GM12878 (cell line): ENCODE data around the gene PHC2. TPM values are rescaled to one million over a fixed set of nuclear protein-coding genes. Genes with fewer than 3 reads are reported as not detected.

Experiments used
- ATAC-seq: fragments of 200-7000 bp; cut with Tn5 transposase; 3 replicates; pipeline ENCODE4 v1.9.1; 2020; ENCODE audit warnings: mild to moderate bottlenecking, moderate library complexity
- BruUV-seq: library from RNA; stranded (reverse); fragments of 400-500 nt; replicated peaks from 2 replicates; lab custom pipeline; 2021; lab: Mats Ljungman, UMichigan
- CTCF ChIA-PET: fragments of 300-600 bp; sonication (Branson Sonifier 250); formaldehyde crosslinking; extraction: SDS; loops from one replicate; lab custom pipeline; 2021; ENCODE audit warnings: inconsistent platforms; lab: Yijun Ruan, JAX
- POLR2A ChIA-PET: fragments of 350-600 bp; formaldehyde crosslinking; extraction: SDS; loops from one replicate; lab custom pipeline; 2021; ENCODE audit warnings: inconsistent platforms; lab: Charles Lee
- RAD21 ChIA-PET: fragments of 300-600 bp; sonication (Branson Sonifier 250); formaldehyde crosslinking; loops from one replicate; lab custom pipeline; 2023; ENCODE audit warnings: antibody characterized with exemption; ENCODE audit not compliant: unreplicated experiment; lab: Charles Lee
- SMC1A ChIA-PET: fragments of 300-600 bp; sonication (Branson Sonifier 250); formaldehyde crosslinking; loops from one replicate; lab custom pipeline; 2023; ENCODE audit not compliant: unreplicated experiment, uncharacterized antibody; lab: Charles Lee
- DNase-seq: peaks from one replicate; pipeline ENCODE4 v3.0.0-alpha.2; 2011; ENCODE audit warnings: low read depth, low spot score
- FAIRE-seq: peaks from 3 replicates; lab custom pipeline; 2011; peaks lifted over from hg19 to GRCh38; lab: Jason Lieb, UNC
- H2AFZ ChIP-seq: 2 replicates; pipeline ENCODE4 v1.6.0; 2011; ENCODE audit warnings: low read depth, low read length, control low read depth; ENCODE audit not compliant: control insufficient read depth
- H3K27ac ChIP-seq: 2 replicates; pipeline ENCODE4 v1.5.1; 2011; ENCODE audit warnings: control low read depth; ENCODE audit not compliant: control insufficient read depth, insufficient read depth
- H3K27me3 ChIP-seq, 2 experiments: replicated peaks in 1 of 2; 2 replicates each; pipeline versions ENCODE4 v1.6.0 to v1.6.1; 2011; ENCODE audit warnings: low read length in 1 of 2; ENCODE audit not compliant: control insufficient read depth in 2 of 2, insufficient read depth in 2 of 2
- H3K36me3 ChIP-seq, 2 experiments: 2 replicates each; pipeline ENCODE4 v1.5.1; 2011; ENCODE audit warnings: low read length in 1 of 2; ENCODE audit not compliant: control insufficient read depth in 2 of 2, insufficient read depth in 2 of 2
- H3K4me1 ChIP-seq: 2 replicates; pipeline ENCODE4 v1.6.1; 2011; ENCODE audit warnings: mild to moderate bottlenecking, low read length, moderate library complexity, mixed read lengths; ENCODE audit not compliant: control insufficient read depth, insufficient read depth
- H3K4me2 ChIP-seq: 2 replicates; pipeline ENCODE4 v1.6.0; 2011; ENCODE audit warnings: control low read depth; ENCODE audit not compliant: control insufficient read depth, insufficient read depth
- H3K4me3 ChIP-seq: fragments of 200-600 bp; sonication (generic); 2 replicates; pipeline ENCODE4 v1.5.1; 2016
- H3K79me2 ChIP-seq: 2 replicates; pipeline ENCODE4 v1.6.0; 2011; ENCODE audit warnings: low read length; ENCODE audit not compliant: control insufficient read depth, insufficient read depth
- H3K9ac ChIP-seq: 2 replicates; pipeline ENCODE4 v1.8.0; 2011; ENCODE audit warnings: low read length, control low read depth, mixed read lengths; ENCODE audit not compliant: control insufficient read depth, insufficient read depth
- H3K9me3 ChIP-seq: replicated peaks from 3 replicates; pipeline ENCODE4 v1.5.1; 2011; ENCODE audit warnings: mild to moderate bottlenecking, low read length; ENCODE audit not compliant: control insufficient read depth, insufficient read depth
- H4K20me1 ChIP-seq: 2 replicates; pipeline ENCODE4 v1.6.0; 2011; ENCODE audit not compliant: control insufficient read depth, insufficient read depth
- BHLHE40 ChIP-seq, 2 experiments: fragments of 450-650 bp in 1 of 2; IDR thresholded peaks; 2 replicates each; pipeline ENCODE4 v1.6.1; 2011 to 2017; ENCODE audit warnings: low read depth in 2 of 2, borderline replicate concordance in 1 of 2, improper control_type of control experiment in 1 of 2, low read length in 1 of 2, mild to moderate bottlenecking in 1 of 2
- ETV6 ChIP-seq, 2 experiments: fragments of 450-650 bp in 1 of 2; IDR thresholded peaks in 1 of 2; conservative IDR thresholded peaks in 1 of 2; 2 replicates each; pipeline ENCODE4 v1.6.1; 2014; ENCODE audit warnings: antibody characterized with exemption in 1 of 2, borderline replicate concordance in 1 of 2, low read depth in 1 of 2, mild to moderate bottlenecking in 1 of 2, moderate library complexity in 1 of 2
- HCFC1 ChIP-seq: fragments of 150-350 bp; IDR thresholded peaks from 2 replicates; pipeline ENCODE4 v1.6.1; 2014; ENCODE audit warnings: low read length
- IRF4 ChIP-seq: IDR thresholded peaks from 2 replicates; pipeline ENCODE4 v1.6.1; 2011; ENCODE audit warnings: low read depth, low read length
- JUNB ChIP-seq: IDR thresholded peaks from 2 replicates; pipeline ENCODE4 v1.6.1; 2016; ENCODE audit warnings: antibody characterized with exemption, mild to moderate bottlenecking
- LARP7 ChIP-seq: fragments of 450-650 bp; IDR thresholded peaks from 2 replicates; pipeline ENCODE4 v1.6.1; 2017; ENCODE audit warnings: mild to moderate bottlenecking
- NR2F1 ChIP-seq: fragments of 450-650 bp; conservative IDR thresholded peaks from 2 replicates; pipeline ENCODE4 v1.6.1; 2017; ENCODE audit warnings: mild to moderate bottlenecking
- PAX8 ChIP-seq: fragments of 450-650 bp; IDR thresholded peaks from 2 replicates; pipeline ENCODE4 v1.6.1; 2017; ENCODE audit warnings: mild to moderate bottlenecking, moderate library complexity
- POLR2AphosphoS2 ChIP-seq: IDR thresholded peaks from 2 replicates; pipeline ENCODE4 v1.6.1; 2011; ENCODE audit warnings: low read depth, mild to moderate bottlenecking, low read length, improper control_type of control experiment, moderate library complexity
- RBBP5 ChIP-seq: fragments of 200-600 bp; sonication (generic); conservative IDR thresholded peaks from 2 replicates; pipeline ENCODE4 v1.6.1; 2016
- RCOR1 ChIP-seq: conservative IDR thresholded peaks from 2 replicates; pipeline ENCODE4 v1.6.1; 2012; ENCODE audit warnings: low read depth, low read length, improper control_type of control experiment
- RUNX3 ChIP-seq: IDR thresholded peaks from 2 replicates; pipeline ENCODE4 v1.6.1; 2012; ENCODE audit warnings: low read length, inconsistent platforms
- SMARCA5 ChIP-seq: fragments of 450-650 bp; IDR thresholded peaks from 2 replicates; pipeline ENCODE4 v1.6.1; 2017; ENCODE audit warnings: mild to moderate bottlenecking
- ZBTB11 ChIP-seq: fragments of 450-650 bp; formaldehyde crosslinking; IDR thresholded peaks from 2 replicates; pipeline ENCODE4 v1.5.0; 2022; ENCODE audit warnings: mild to moderate bottlenecking, missing genetic modification characterization
- ZNF217 ChIP-seq: fragments of 450-650 bp; IDR thresholded peaks from 2 replicates; pipeline ENCODE4 v1.6.1; 2017; ENCODE audit warnings: antibody characterized with exemption, mild to moderate bottlenecking
- ZNF622 ChIP-seq: fragments of 450-650 bp; IDR thresholded peaks from 2 replicates; pipeline ENCODE4 v1.6.1; 2017; ENCODE audit warnings: mild to moderate bottlenecking, inconsistent platforms
- ZZZ3 ChIP-seq: IDR thresholded peaks from 2 replicates; pipeline ENCODE4 v1.6.1; 2011; ENCODE audit warnings: low read depth; ENCODE audit not compliant: control insufficient read depth, insufficient read length
- WGBS: methylation state at CpG from one replicate; pipeline ENCODE4 v1.1.6; 2016; ENCODE audit warnings: low lambda C conversion rate; ENCODE audit not compliant: insufficient replicate concordance, insufficient coverage; ENCODE audit errors: missing lambda C conversion rate; 5-methylcytosine and 5-hydroxymethylcytosine counted together
- in situ Hi-C: fragments of 300-500 bp; cut with MboI; formaldehyde crosslinking; loops from 9 replicates; pipeline ENCODE4 v1.14.3; 2018; ENCODE audit warnings: mixed read lengths
- intact Hi-C: fragments of 100-400 bp; cut with micrococcal nuclease; formaldehyde crosslinking; loops from one replicate; pipeline ENCODE4 v1.14.2; 2022; ENCODE audit not compliant: unreplicated experiment
- polyA plus RNA-seq, 11 experiments: library from polyadenylated mRNA; depleted of rRNA in 4 of 11; unstranded in 6 of 11; stranded (reverse) in 5 of 11; fragments of >200 nt; fragmentation: Nextera tagmentation in 4 of 11; fragmentation: Illumina TruSeq in 1 of 11; extraction: Ambion mirVana in 4 of 11; extraction: Trizol in 1 of 11; gene quantifications; 1 replicate in 1 of 11; 2 replicates in 10 of 11; pipeline versions ENCODE4 v1.2.1 to v1.2.3, GENCODE V29; 2011 to 2016; ENCODE audit warnings: inconsistent platforms in 2 of 11, missing spikeins in 2 of 11, low read depth in 1 of 11
- total RNA-seq, 4 experiments: library from RNA; depleted of rRNA in 3 of 4; stranded (reverse); fragments of >200 nt in 3 of 4; fragmentation: Illumina TruSeq in 1 of 4; extraction: Trizol in 1 of 4; gene quantifications; 2 replicates each; pipeline versions ENCODE4 v1.2.1 to v1.2.3, GENCODE V29; 2013 to 2021
- TF ChIP-seq, protein P1 (sequence below): IDR thresholded peaks from 2 replicates; pipeline ENCODE4 v1.6.1; 2012; ENCODE audit warnings: low read depth, low read length, improper control_type of control experiment

Gene PHC2
- total and polyA plus RNA-seq, 10 of the 15 experiments (the other 5 are each of a cell fraction or from before 2014, with no cell fraction given): 2.0 to 35.9 (median 16.4) TPM

- 47% methylated on average over 6 of the region's 6 CpGs for WGBS
- BruUV-seq: no TSS peak
- TF ChIP-seq NR2F1: no peak
- no peak for TF ChIP-seq RBBP5
- no peak for TF ChIP-seq ZZZ3
- TF ChIP-seq POLR2AphosphoS2: no peak
- no peak for TF ChIP-seq LARP7
- TF ChIP-seq HCFC1: no peak
- TF ChIP-seq ETV6 (conservative IDR thresholded peaks at IDR 0.05 in 1 of 2, IDR thresholded peaks at IDR 0.05 in 1 of 2; ENCODE audit: borderline replicate concordance in 1 of 2, low read depth in 1 of 2): no peak
- TF ChIP-seq PAX8: no peak
- no peak for TF ChIP-seq RCOR1
- no peak for TF ChIP-seq JUNB
- no peak for TF ChIP-seq ZNF622
- TF ChIP-seq RUNX3: no peak
- no peak for TF ChIP-seq IRF4
- TF ChIP-seq, protein P1, sequence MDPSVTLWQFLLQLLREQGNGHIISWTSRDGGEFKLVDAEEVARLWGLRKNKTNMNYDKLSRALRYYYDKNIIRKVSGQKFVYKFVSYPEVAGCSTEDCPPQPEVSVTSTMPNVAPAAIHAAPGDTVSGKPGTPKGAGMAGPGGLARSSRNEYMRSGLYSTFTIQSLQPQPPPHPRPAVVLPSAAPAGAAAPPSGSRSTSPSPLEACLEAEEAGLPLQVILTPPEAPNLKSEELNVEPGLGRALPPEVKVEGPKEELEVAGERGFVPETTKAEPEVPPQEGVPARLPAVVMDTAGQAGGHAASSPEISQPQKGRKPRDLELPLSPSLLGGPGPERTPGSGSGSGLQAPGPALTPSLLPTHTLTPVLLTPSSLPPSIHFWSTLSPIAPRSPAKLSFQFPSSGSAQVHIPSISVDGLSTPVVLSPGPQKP: no peak
- TF ChIP-seq ZNF217: no peak
- TF ChIP-seq ZBTB11 (CRISPR knock-in tag): no peak
- TF ChIP-seq BHLHE40 (IDR thresholded peaks at IDR 0.05; ENCODE audit: borderline replicate concordance in 1 of 2, low read depth in 2 of 2, low read length in 1 of 2): no peak
- TF ChIP-seq SMARCA5: no peak
Measured at GRCh38 chr1:33441088-33441745, 10.3 kb upstream of the PHC2 start.

More at GRCh38 chr1:33441088-33441745, 10.3 kb upstream of the PHC2 start:
- no peaks in the 10 kb centered on the region; the same call in 1 of the 3 replicates for H3K9me3 ChIP-seq
- H3K4me1 ChIP-seq: no peaks in the 10 kb centered on the region
- ATAC-seq: no peak
- H3K79me2 ChIP-seq: no peaks in the 10 kb centered on the region
- intact Hi-C loops (no loop called here), in situ Hi-C loops (no loop called here)
- H3K9ac ChIP-seq: no peak overlapping the region
- H2AFZ ChIP-seq: no peak overlapping the region
- RAD21 ChIA-PET: no interaction called here
- no peak overlapping the region for H3K4me2 ChIP-seq
- no peak overlapping the region for H3K27ac ChIP-seq
- SMC1A ChIA-PET: no interaction called here
- no peak overlapping the region for H3K4me3 ChIP-seq
- CTCF ChIA-PET: no interaction called here
- no peak for FAIRE-seq
- H3K27me3 ChIP-seq: peaks cover 5% of the 10 kb centered on the region in 2 experiments; a peak in 3 of 4 replicates
- H3K36me3 ChIP-seq: no peaks in the 10 kb centered on the region
- POLR2A ChIA-PET: interaction anchor here (0.9 kb wide), 1 partner anchor 21 kb away, joined by 3 read pairs; no protein-coding TSS in a partner anchor
- no peaks in the 10 kb centered on the region; the same call in 1 of the 2 replicates for H4K20me1 ChIP-seq
- no peak for DNase-seq
